Lower lobe of right lung (tissue), 2 donors: Measurements from ENCODE around the gene AMT. TPM values are rescaled to one million over a fixed set of nuclear protein-coding genes. Genes with fewer than 3 reads are reported as not detected.

Experiments
- ATAC-seq, 2 donors: fragments of 200-7000 bp; cut with Tn5 transposase; one replicate each; pipeline ENCODE4 v1.9.1; 2020 to 2022; ENCODE audit warnings: mild to moderate bottlenecking in 2 of 2, moderate library complexity in 2 of 2
- DNase-seq: peaks from one replicate; pipeline ENCODE4 v3.0.0-alpha.2; 2020
- H3K27ac ChIP-seq: fragments of 200-600 bp; one replicate; pipeline ENCODE4 v1.8.0; 2022
- H3K27me3 ChIP-seq: fragments of 200-600 bp; one replicate; pipeline ENCODE4 v1.8.0; 2022; ENCODE audit warnings: low read depth
- H3K36me3 ChIP-seq: fragments of 200-600 bp; one replicate; pipeline ENCODE4 v1.8.0; 2022; ENCODE audit warnings: mild to moderate bottlenecking
- H3K4me1 ChIP-seq: fragments of 200-600 bp; one replicate; pipeline ENCODE4 v1.8.0; 2022
- H3K4me3 ChIP-seq: fragments of 200-600 bp; one replicate; pipeline ENCODE4 v1.8.0; 2022; ENCODE audit warnings: mild to moderate bottlenecking
- H3K9me3 ChIP-seq: fragments of 200-600 bp; one replicate; pipeline ENCODE4 v1.8.0; 2022
- intact Hi-C: fragments of 100-400 bp; cut with DNase I; formaldehyde crosslinking; loops from one replicate; pipeline ENCODE4 v1.11.0; 2022
- total RNA-seq: library from RNA; stranded (reverse); fragmentation: NEBNext Ultra II Directional; extraction: Animal tissue kit (Norgen Biotek cat#: 25700); gene quantifications from one replicate; pipeline ENCODE4 v1.2.1, GENCODE V29; 2021
- TF ChIP-seq, protein P1 (sequence below): fragments of 200-600 bp; IDR thresholded peaks from one replicate; pipeline ENCODE4 v1.8.0; 2022; ENCODE audit warnings: antibody characterized with exemption, mild to moderate bottlenecking
- donor health status: DM: no; HTN: yes; CAD: no; lungs with severe emphysema.

Gene AMT
- total RNA-seq, 1 donor from 2014 or later = 8.4 TPM

DNA sequence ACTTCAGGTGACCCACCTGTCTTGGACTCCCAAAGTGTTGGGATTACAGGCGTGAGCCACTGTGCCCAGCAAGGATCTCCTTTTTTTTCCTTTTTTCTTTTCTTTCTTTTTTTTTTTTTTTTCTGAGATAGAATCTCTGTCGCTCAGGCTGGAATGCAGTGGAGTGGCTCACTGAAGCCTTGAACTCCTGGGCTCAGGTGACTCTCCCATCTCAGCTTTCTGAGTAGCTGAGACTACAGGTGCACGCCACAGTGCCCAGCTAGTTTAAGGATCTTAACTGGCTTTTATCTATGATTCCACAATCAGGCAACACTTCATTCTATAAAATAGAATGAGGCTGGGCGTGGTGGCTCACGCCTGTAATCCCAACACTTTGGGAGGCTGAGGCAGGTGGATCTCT, 23.1 kb upstream of the AMT start:
- no peak for DNase-seq
- no peaks in the 10 kb centered on the region for H3K9me3 ChIP-seq
- intact Hi-C loops = no loop called here
- H3K4me1 ChIP-seq = peaks cover 19% of the 10 kb centered on the region
- H3K36me3 ChIP-seq = no peaks in the 10 kb centered on the region
- no peaks in the 10 kb centered on the region for H3K27me3 ChIP-seq
- no peak overlapping the region for H3K4me3 ChIP-seq
- no peak for ATAC-seq
- H3K27ac ChIP-seq = peak overlapping the region; percentile 41
- TF ChIP-seq, protein P1, sequence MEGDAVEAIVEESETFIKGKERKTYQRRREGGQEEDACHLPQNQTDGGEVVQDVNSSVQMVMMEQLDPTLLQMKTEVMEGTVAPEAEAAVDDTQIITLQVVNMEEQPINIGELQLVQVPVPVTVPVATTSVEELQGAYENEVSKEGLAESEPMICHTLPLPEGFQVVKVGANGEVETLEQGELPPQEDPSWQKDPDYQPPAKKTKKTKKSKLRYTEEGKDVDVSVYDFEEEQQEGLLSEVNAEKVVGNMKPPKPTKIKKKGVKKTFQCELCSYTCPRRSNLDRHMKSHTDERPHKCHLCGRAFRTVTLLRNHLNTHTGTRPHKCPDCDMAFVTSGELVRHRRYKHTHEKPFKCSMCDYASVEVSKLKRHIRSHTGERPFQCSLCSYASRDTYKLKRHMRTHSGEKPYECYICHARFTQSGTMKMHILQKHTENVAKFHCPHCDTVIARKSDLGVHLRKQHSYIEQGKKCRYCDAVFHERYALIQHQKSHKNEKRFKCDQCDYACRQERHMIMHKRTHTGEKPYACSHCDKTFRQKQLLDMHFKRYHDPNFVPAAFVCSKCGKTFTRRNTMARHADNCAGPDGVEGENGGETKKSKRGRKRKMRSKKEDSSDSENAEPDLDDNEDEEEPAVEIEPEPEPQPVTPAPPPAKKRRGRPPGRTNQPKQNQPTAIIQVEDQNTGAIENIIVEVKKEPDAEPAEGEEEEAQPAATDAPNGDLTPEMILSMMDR = no peak

DNA sequence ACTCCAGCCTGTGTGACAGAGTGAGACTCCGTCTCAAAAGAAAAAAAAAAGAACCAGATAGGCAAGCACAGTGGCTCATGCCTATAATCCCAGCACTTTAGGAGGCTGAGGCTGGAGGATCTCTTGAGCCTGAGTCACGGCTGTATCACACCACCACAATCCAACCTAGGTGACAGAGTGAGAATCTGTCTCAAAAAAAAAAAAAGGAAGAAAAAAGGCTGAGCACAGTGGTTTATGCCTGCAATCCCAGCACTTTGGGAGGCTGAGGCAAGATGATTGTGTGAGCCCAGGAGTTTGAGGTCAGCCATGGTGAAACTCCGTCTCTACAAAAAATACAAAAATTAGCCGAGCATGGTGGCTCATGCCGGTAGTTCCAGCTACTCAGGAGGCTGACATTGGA, 12.5 kb upstream of the AMT start:
- H3K9me3 ChIP-seq = no peaks in the 10 kb centered on the region
- no peak for ATAC-seq
- H3K36me3 ChIP-seq = no peaks in the 10 kb centered on the region
- DNase-seq = no peak
- H3K4me1 ChIP-seq = peaks cover 4% of the 10 kb centered on the region
- TF ChIP-seq, protein P1 = no peak
- intact Hi-C loops = no loop called here
- no peak overlapping the region for H3K27ac ChIP-seq
- no peaks in the 10 kb centered on the region for H3K27me3 ChIP-seq
- no peak overlapping the region for H3K4me3 ChIP-seq

DNA sequence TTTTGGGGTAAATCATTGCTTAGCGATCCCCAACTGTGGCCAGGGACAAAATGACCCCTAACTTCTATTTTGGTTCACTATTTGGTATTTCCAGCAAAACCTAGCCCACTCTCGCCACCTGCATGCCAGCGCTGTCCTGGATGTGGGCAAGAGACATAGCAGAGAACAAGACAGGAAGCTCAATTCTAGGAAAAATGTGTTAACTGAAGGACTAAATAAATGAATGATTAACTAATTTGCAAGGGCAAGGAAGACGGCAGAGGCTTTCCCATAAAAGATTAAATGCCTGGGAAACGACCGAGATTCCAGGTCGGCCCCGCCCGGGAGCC, 6.4 kb upstream of the AMT start:
- Histone ChIP-seq H3K4me3 (peak overlapping the region; percentile 82), H3K36me3 (peaks cover 20% of the 10 kb centered on the region)
- DNase-seq = no peak

DNA sequence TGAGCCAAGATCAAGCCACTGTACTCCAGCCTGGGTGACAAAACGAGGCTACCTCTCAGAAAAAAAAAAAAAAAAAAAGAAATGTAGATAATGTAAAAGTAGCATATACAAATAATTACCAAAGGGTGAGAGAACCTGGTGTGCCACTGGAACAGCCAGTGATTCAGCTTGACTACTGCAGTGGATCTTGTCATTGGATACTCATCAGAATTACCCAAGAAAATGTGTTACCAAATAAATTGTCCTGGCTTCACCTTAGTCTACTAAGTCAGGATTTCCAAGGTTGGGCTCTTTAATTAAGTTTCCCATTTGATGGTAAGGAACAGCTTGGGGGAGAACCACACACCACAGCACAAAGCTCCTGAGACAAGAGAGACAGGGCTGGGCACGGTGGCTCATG, 5.3 kb upstream of the AMT start:
- no peaks in the 10 kb centered on the region for H3K9me3 ChIP-seq
- peaks cover 20% of the 10 kb centered on the region for H3K36me3 ChIP-seq
- TF ChIP-seq, protein P1 = no peak
- no peak overlapping the region for H3K27ac ChIP-seq
- H3K4me1 ChIP-seq = peaks cover 13% of the 10 kb centered on the region
- ATAC-seq (no peak), DNase-seq (no peak)
- no peak overlapping the region for H3K4me3 ChIP-seq
- intact Hi-C loops = no loop called here
- no peaks in the 10 kb centered on the region for H3K27me3 ChIP-seq

More for the DNA sequence above, 6.4 kb upstream of the AMT start:
- Histone ChIP-seq H3K27me3 (no peaks in the 10 kb centered on the region), H3K27ac (peak overlapping the region; percentile 89), H3K9me3 (no peaks in the 10 kb centered on the region), H3K4me1 (peaks cover 13% of the 10 kb centered on the region)
- intact Hi-C loops = no loop called here
- ATAC-seq = peak; percentile 5 to 22
- TF ChIP-seq, protein P1 = no peak

DNA sequence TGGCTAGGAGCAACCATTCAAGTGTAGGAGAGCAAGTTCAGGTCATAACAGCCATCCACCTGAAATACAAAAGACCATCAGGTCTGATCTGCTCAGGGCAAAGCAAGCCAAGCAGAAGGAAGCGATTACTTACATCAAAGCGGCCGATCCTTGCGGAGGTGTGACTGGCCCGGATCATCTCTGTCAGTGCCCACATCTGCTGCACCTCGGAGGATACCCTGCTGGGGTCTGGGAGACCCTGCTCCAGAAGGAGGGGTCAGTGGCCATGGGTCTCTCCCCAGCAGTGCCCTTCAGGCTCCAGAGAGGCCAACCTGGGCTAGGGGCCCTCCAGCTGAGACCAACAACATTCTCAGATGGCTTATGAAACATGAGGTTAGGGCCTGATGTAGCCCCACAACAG, 2.5 kb upstream of the AMT start:
- TF ChIP-seq, protein P1 = no peak
- Histone ChIP-seq H3K27me3 (no peaks in the 10 kb centered on the region), H3K27ac (no peak overlapping the region), H3K4me3 (no peak overlapping the region), H3K9me3 (no peaks in the 10 kb centered on the region), H3K36me3 (peaks cover 26% of the 10 kb centered on the region), H3K4me1 (peaks cover 14% of the 10 kb centered on the region)
- no peak for DNase-seq
- intact Hi-C loops = no loop called here
- ATAC-seq = no peak

DNA sequence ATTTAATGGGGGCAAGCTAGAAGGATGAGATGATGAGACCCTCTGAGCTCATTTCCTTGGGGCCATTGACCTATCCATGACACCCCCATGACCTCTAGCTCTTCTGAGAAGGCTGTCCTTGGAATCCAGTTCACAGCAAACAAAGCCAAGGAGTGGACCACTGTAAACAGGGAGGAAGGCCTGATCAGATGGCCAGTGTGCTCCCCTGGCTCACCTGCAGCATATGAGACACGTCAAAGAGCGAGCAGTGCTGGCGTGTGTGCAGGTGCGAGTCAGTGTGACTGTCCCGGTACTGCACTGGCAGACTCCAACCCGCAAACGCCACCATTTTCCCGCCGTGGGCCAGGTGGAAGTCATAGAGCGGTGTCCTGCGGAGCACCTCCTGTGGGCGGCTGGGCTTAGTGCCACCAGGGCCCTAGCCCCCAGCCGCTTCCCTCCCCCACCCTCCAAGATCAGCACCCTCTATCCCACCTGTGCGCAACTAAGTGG, 339 bp downstream of the AMT start:
- ATAC-seq = peak; percentile 3 to 8
- no peak for DNase-seq
- Histone ChIP-seq H3K4me1 (peaks cover 13% of the 10 kb centered on the region), H3K36me3 (peaks cover 49% of the 10 kb centered on the region), H3K27me3 (no peaks in the 10 kb centered on the region), H3K4me3 (peak overlapping the region; percentile 35), H3K27ac (no peak overlapping the region), H3K9me3 (no peaks in the 10 kb centered on the region)
- TF ChIP-seq, protein P1 = no peak
- intact Hi-C loops = no loop called here
